Effector memory CD4-positive, alpha-beta T cell (primary cell): ENCODE data around the gene RASSF8.

Experiments
- DNase-seq, 3 donors: peaks; one replicate each; pipeline ENCODE4 v3.0.0-alpha.2; 2020
- H3K27ac ChIP-seq: 2 replicates; pipeline ENCODE4 v1.7.0; 2013; ENCODE audit warnings: mild to moderate bottlenecking, low read length, moderate library complexity; ENCODE audit not compliant: insufficient read depth, poor library complexity, severe bottlenecking
- H3K27me3 ChIP-seq: replicated peaks from 2 replicates; pipeline ENCODE4 v1.7.0; 2013; ENCODE audit warnings: mild to moderate bottlenecking, low read length; ENCODE audit not compliant: insufficient read depth, control insufficient read depth, poor library complexity, severe bottlenecking
- H3K36me3 ChIP-seq: 2 replicates; pipeline ENCODE4 v1.7.0; 2013; ENCODE audit warnings: mild to moderate bottlenecking, low read length, moderate library complexity; ENCODE audit not compliant: control insufficient read depth, insufficient read depth
- H3K4me1 ChIP-seq: 2 replicates; pipeline ENCODE4 v1.7.0; 2013; ENCODE audit warnings: low read length, mild to moderate bottlenecking; ENCODE audit not compliant: control insufficient read depth, insufficient read depth, poor library complexity, severe bottlenecking
- H3K4me3 ChIP-seq: 2 replicates; pipeline ENCODE4 v1.7.0; 2013; ENCODE audit warnings: low read length, low read depth, mild to moderate bottlenecking; ENCODE audit not compliant: insufficient read depth, poor library complexity, severe bottlenecking
- H3K9me3 ChIP-seq: 2 replicates; pipeline ENCODE4 v1.7.0; 2013; ENCODE audit warnings: mild to moderate bottlenecking, low read length, moderate library complexity; ENCODE audit not compliant: control insufficient read depth

RASSF8 gene

DNA sequence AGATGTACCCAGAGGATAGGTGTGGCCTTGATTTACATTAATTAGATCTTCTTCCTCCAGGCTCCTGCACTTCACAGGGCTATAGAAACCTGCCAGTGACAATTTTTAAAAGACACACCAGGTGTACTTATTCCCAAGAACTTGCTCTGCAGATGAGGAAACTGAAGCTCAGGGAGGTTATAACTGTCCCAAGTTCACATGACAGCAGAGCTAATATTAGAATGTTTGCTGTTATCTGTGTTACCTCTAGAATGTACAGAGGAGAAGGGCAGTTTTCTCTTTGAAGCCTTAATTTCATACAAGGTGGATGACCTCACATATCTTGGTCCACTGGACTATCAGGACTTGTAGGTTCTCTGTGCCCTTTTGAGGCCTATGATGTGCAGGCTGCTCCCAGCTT is 27.7 kb downstream of the RASSF8 start:
- no peak for DNase-seq
- H3K27ac ChIP-seq: no peak overlapping the region
- no peaks in the 10 kb centered on the region for H3K9me3 ChIP-seq
- no peaks in the 10 kb centered on the region for H3K27me3 ChIP-seq
- no peaks in the 10 kb centered on the region for H3K4me1 ChIP-seq
- no peak overlapping the region for H3K4me3 ChIP-seq
- H3K36me3 ChIP-seq: no peaks in the 10 kb centered on the region

DNA sequence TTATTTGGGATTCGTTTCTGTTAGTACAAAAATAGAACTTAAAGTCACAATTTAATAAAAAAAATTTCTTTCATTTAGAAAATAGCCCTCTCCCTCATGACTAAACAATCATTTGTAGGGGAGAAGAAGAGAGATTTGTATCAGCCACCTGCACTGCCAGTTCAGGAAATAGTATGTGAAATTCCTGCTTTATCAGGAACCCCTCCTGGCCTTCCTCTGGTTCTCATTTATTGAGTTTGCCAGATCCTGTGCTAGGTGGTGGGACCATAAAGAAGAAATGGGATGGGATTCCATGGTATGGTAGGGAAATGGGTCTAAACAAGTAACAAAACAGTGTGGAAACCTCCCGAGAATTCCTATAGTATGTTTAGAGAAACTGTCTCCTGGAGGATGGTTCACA is 30.0 kb downstream of the RASSF8 start:
- Histone ChIP-seq H3K27ac (no peak overlapping the region), H3K4me3 (no peak overlapping the region), H3K36me3 (no peaks in the 10 kb centered on the region), H3K27me3 (no peaks in the 10 kb centered on the region), H3K4me1 (no peaks in the 10 kb centered on the region), H3K9me3 (no peaks in the 10 kb centered on the region)
- no peak for DNase-seq

DNA sequence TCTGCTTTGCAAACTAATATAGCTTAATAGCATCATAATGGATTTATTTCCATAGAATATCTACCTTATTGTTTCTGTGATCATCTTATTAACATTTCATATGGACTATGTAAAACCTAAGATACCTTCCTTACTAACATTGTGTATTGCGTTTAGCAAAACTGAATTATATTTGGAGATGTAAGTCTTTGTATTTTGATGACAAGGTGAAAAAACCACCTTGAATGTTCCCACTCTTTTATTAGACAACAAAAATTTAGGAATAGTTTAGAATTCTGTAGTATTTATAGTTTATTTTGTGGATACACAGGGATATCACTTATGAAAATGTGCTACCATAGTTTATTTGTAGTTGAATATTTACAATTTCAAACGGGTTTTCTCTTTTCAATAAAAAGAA is 32.0 kb downstream of the RASSF8 start:
- no peaks in the 10 kb centered on the region for H3K9me3 ChIP-seq
- no peaks in the 10 kb centered on the region for H3K27me3 ChIP-seq
- no peaks in the 10 kb centered on the region for H3K36me3 ChIP-seq
- H3K27ac ChIP-seq: no peak overlapping the region
- no peak for DNase-seq
- H3K4me1 ChIP-seq: no peaks in the 10 kb centered on the region
- H3K4me3 ChIP-seq: no peak overlapping the region

DNA sequence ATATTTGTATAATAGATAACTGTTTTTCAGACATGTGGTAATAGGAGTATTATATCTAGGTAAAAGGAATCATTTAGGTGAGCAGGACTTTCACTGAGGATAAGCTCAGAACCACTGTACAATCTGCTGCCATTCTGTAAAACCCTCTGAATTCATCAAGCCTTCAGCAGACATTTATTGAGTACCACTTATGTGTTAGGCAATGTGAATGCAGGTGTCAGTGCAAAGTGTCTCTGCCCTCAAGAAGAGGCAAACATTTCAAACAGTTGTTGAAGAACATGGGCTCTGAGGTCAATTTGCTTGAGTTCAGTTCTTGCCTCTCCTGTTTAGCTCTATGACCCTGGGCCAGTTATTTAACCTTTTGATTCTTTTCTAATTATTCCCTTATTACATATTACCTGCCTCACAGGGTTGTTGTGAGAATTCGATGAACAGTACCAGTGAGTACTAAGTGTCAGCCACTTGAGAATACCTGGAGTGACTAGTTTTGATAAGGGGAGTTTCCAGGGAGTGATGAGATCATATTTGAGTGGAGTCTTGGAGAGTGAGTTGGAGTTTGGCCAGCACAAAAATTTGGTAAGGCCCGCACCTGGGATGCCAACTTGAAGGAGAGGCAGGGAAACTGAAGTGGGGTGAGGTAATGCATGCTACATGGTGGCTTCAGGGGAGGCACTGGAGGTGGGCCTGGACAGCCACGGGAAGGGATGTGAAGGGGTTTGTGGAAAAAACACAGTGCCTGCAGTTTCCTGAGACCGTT is 33.7 kb downstream of the RASSF8 start:
- H3K9me3 ChIP-seq: no peaks in the 10 kb centered on the region
- no peaks in the 10 kb centered on the region for H3K36me3 ChIP-seq
- no peaks in the 10 kb centered on the region for H3K4me1 ChIP-seq
- H3K27me3 ChIP-seq: no peaks in the 10 kb centered on the region
- H3K4me3 ChIP-seq: no peak overlapping the region
- no peak for DNase-seq
- H3K27ac ChIP-seq: no peak overlapping the region

DNA sequence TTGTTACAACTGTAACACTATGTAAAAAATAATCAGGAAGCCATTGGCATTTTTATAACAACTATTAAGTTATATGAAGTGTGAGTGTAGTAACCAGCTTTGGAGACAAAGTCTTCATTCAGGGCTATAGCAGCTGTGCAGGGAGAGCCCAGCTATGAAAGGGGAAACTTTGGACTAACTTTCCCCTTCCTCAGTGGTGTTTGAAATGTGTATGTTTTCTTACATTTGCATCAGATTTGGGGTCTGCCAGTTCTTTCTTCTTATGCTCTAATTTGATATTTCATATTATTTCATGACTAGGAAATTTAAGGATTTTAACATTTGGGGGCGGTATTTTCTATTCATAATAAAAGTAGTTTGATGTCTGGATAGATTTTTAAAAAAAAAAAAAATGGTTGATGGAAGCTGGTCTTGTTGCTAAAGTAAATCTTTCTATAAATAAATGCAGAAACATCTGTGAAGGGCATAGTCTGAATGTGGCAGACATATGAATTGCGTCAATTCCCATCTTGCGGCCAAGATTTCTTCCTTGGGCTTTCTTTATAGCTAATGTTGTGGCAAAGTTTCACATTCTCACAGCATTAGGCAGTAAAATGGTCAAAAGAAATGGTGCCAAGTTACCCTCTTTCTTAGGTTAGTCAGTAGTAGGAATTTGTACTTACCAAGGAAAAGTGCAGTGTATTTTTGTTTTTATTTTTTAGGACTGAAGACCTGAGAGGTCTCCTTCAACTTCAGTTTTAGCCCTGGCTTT is 35.6 kb downstream of the RASSF8 start:
- Histone ChIP-seq H3K36me3 (no peaks in the 10 kb centered on the region), H3K27ac (no peak overlapping the region), H3K4me1 (no peaks in the 10 kb centered on the region), H3K4me3 (no peak overlapping the region), H3K27me3 (no peaks in the 10 kb centered on the region), H3K9me3 (no peaks in the 10 kb centered on the region)
- no peak for DNase-seq

DNA sequence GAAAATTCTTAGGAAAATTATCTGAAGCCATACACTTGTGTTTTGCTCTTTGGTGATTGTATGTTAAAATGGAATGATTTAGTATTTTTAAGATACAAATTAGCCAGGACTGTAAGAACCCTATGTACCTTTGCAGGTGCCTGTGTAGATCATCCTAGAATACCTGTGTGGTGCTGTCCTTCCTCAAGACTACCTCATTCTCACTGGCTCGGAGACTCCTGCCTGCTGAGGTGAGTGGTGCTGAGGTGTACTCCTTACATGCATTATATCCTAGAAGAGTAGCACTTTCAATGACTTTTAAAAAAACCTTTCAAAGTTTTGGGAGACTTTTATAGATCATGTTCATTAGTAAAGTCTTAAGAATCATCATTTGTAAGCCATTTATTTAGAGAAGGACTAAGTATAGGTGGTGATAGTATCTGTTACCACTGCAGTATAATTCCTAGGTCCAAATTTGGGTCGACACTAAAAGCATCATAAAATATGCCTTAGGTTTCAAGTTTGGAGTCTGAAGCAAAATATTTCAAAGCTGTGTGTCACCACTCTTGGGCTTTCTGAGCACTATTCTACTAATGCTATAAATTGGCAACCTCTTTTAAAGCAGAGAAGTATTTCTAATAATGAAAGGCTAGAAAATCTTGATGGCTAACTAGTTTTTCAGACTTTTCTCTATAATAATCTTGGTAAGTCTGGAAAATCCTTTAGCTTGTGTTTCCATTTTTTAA is 36.6 kb downstream of the RASSF8 start:
- no peak overlapping the region for H3K27ac ChIP-seq
- no peaks in the 10 kb centered on the region for H3K4me1 ChIP-seq
- no peaks in the 10 kb centered on the region for H3K9me3 ChIP-seq
- DNase-seq: no peak
- no peaks in the 10 kb centered on the region for H3K27me3 ChIP-seq
- no peak overlapping the region for H3K4me3 ChIP-seq
- H3K36me3 ChIP-seq: no peaks in the 10 kb centered on the region

DNA sequence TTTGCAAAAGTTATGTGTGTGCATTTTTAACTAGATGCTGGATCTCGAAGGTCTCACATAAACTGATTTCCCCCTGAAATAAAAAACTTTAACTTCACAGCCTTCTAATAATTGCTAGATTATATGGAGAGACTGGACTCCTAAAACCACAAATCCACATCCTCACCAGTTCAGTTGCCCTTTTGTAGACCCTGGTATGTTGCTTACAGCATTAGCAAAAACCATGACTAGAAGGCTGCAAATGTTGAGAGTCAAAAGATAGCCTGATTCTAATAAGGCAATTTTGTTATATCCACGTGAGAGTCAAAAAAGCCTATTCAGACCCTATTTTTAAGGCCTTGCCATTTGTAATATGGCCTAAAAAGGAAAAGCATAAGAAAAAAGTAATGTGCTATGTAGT is 37.4 kb downstream of the RASSF8 start:
- Histone ChIP-seq H3K27me3 (no peaks in the 10 kb centered on the region), H3K9me3 (no peaks in the 10 kb centered on the region)
- no peak for DNase-seq

DNA sequence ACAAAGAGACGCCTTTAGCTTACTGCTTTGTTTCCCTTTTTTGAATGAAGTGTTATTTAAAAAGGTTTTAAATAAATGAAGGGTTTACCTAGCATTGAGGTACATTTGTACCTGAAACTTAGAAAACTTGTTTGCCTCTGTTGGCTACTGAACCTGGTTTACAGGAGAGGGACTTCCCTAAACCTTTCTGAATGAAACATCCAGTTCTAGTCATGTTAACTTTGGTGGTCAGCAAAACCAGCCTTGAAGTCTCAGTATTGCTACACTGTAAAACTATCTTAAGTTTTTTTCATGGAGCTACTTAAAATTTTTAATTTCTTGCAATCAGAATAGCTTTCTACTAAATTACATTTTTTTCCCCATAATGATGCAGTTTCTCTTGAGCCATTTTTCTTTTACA is 38.2 kb downstream of the RASSF8 start:
- Histone ChIP-seq H3K27ac (no peak overlapping the region), H3K27me3 (no peaks in the 10 kb centered on the region), H3K4me1 (no peaks in the 10 kb centered on the region)

More for the DNA sequence above, 37.4 kb downstream of the RASSF8 start:
- H3K36me3 ChIP-seq: no peaks in the 10 kb centered on the region
- H3K27ac ChIP-seq: no peak overlapping the region
- no peaks in the 10 kb centered on the region for H3K4me1 ChIP-seq
- no peak overlapping the region for H3K4me3 ChIP-seq

DNA sequence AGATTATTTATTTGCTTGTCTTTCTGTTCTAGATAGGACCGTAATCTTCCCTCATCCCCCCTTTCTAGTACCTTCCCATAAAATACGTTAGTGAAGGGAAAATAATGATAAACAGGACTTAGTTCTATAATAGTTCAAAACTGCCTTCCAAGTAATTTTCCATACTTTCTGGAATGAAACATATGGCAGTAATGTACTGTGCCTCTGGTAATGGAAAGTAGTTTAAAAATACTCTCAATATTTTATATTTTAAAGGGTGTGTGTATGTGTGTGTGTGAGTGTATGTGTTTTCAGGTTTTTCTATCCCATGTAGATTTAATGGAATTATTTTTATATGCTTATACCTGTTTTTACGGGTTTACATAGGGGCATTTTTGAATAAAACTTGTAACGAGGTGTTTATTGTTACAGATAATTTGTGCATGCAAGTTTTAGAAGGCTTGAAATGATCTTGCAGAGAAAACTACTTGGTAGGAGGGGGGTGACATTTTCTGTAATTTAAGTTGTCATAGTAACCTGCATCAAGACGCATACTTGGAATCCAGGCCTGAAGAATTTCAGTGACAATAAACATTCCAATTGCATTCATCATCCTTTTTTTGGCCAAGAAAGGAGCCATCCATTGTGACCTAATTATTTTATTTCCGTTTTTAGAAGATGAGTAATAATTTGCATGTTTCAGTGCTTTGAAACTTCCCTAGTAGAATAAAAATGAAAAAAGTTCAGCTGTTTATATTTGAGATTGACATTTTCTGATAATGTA is 38.9 kb downstream of the RASSF8 start:
- no peaks in the 10 kb centered on the region for H3K4me1 ChIP-seq
- H3K27me3 ChIP-seq: no peaks in the 10 kb centered on the region
- no peak overlapping the region for H3K27ac ChIP-seq
- H3K9me3 ChIP-seq: no peaks in the 10 kb centered on the region
- no peak for DNase-seq
- no peak overlapping the region for H3K4me3 ChIP-seq
- no peaks in the 10 kb centered on the region for H3K36me3 ChIP-seq

More for the DNA sequence above, 38.2 kb downstream of the RASSF8 start:
- no peak for DNase-seq
- H3K4me3 ChIP-seq: no peak overlapping the region
- no peaks in the 10 kb centered on the region for H3K9me3 ChIP-seq
- no peaks in the 10 kb centered on the region for H3K36me3 ChIP-seq
